ENCODE measurements around the gene MTMR3.

GRCh38 chr22:29840498-29840897 is 42.5 kb upstream of the MTMR3 start:
- no peak for TF ChIP-seq CTCF (IDR thresholded peaks at IDR 0.05; ENCODE audit: borderline replicate concordance, extremely low read depth, low read length, poor library complexity, severe bottlenecking)
- no peak for TF ChIP-seq EZH2 (IDR thresholded peaks at IDR 0.05; ENCODE audit: borderline replicate concordance, low read depth, low read length, severe bottlenecking)
